Skeletal muscle tissue (tissue), 4 donors: ENCODE results near the gene GABRB2. TPM values are rescaled to one million over a fixed set of nuclear protein-coding genes. Genes with fewer than 3 reads are reported as not detected.

ENCODE experiments used
- H3K27ac ChIP-seq: one replicate; pipeline ENCODE4 v1.7.0; 2013; ENCODE audit warnings: mild to moderate bottlenecking, low read depth, low read length, inconsistent platforms
- H3K27me3 ChIP-seq, 3 donors: one replicate each; pipeline ENCODE4 v1.7.0; 2013; ENCODE audit warnings: low read length in 3 of 3; ENCODE audit not compliant: control insufficient read depth in 3 of 3, insufficient read depth in 3 of 3
- H3K36me3 ChIP-seq, 3 donors: one replicate each; pipeline ENCODE4 v1.7.0; 2013; ENCODE audit warnings: low read length in 3 of 3; ENCODE audit not compliant: control insufficient read depth in 3 of 3, insufficient read depth in 3 of 3
- H3K4me1 ChIP-seq, 3 donors: one replicate each; pipeline ENCODE4 v1.7.0; 2013; ENCODE audit warnings: low read length in 3 of 3, mild to moderate bottlenecking in 3 of 3; ENCODE audit not compliant: control insufficient read depth in 3 of 3, insufficient read depth in 3 of 3
- H3K4me3 ChIP-seq, 3 donors: one replicate each; pipeline ENCODE4 v1.7.0; 2013; ENCODE audit warnings: low read length in 3 of 3
- H3K9ac ChIP-seq, 3 donors: one replicate each; pipeline ENCODE4 v1.7.0; 2013; ENCODE audit warnings: low read length in 3 of 3, mild to moderate bottlenecking in 3 of 3, moderate library complexity in 2 of 3, low read depth in 1 of 3
- H3K9me3 ChIP-seq, 3 donors: one replicate each; pipeline ENCODE4 v1.7.0; 2013; ENCODE audit warnings: low read length in 3 of 3; ENCODE audit not compliant: control insufficient read depth in 3 of 3
- total RNA-seq: library from RNA; depleted of rRNA; stranded (reverse); fragments of >200 nt; gene quantifications from one replicate; pipeline ENCODE4 v1.2.3, GENCODE V29; 2014
- donor health status: Osteomylitis.

Gene GABRB2
- total RNA-seq, 1 donor from 2014 or later, result 1.0 TPM

DNA sequence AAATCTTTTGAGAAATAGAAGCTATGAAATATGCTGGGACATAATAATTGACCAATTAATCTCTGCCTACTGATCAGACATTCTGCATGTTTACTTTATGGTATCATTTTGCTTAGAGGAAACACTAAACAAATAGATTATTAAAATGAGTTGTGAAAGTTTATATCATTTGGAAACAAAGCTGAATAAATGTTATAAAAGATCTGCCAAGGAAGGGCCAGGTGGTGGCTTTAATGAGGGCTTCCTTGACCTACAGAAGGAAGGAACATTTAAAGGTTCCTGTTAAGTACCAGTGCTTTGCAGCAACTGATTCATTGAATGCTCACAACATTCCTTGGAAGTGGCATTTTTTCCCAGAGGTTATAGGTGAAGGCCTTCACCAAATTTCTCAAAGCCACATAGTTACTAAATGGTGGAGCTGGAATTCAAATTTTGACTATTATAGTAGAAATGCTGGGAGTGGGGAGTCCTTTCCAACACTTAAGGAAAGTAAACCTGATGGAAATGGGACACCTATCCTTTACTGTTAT is 250.7 kb downstream of the GABRB2 start:
- H3K27me3 ChIP-seq, result no peaks in the 10 kb centered on the region
- H3K4me1 ChIP-seq, result no peaks in the 10 kb centered on the region
- no peaks in the 10 kb centered on the region for H3K36me3 ChIP-seq
- no peaks in the 10 kb centered on the region for H3K9me3 ChIP-seq
- no peak overlapping the region for H3K27ac ChIP-seq
- H3K4me3 ChIP-seq, result no peak overlapping the region
- H3K9ac ChIP-seq, result no peak overlapping the region

GRCh38 chr5:161288071-161288470 is 258.5 kb downstream of the GABRB2 start:
- no peak overlapping the region for H3K27ac ChIP-seq
- H3K4me3 ChIP-seq, result no peak overlapping the region
- no peaks in the 10 kb centered on the region for H3K27me3 ChIP-seq
- no peaks in the 10 kb centered on the region for H3K36me3 ChIP-seq
- H3K4me1 ChIP-seq, result peaks cover 0 to 3% (median 0%) of the 10 kb centered on the region in 3 donors
- H3K9me3 ChIP-seq, result no peaks in the 10 kb centered on the region
- H3K9ac ChIP-seq, result no peak overlapping the region

DNA sequence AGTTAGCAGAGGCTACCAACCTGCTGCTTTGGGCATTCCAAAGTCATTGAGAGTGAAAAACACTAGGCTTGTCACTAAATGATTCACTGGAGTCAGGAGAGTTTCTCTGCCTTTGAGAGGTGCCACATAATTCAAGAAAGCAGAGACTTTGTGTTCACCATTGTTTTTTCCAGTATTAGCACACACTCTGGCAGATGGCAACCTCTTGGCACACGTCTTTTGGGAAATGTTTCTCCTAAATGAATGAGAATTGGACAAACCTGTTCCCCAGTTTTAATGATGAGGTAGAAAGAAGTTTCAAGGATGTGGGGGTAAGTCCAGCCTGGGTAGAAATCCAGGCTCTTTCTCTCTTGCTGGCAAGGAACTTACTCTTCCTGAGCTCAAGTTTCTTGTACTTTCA is 259.1 kb downstream of the GABRB2 start:
- no peak overlapping the region for H3K27ac ChIP-seq
- no peak overlapping the region for H3K4me3 ChIP-seq
- H3K36me3 ChIP-seq, result no peaks in the 10 kb centered on the region
- H3K4me1 ChIP-seq, result peaks cover 0 to 3% (median 0%) of the 10 kb centered on the region in 3 donors
- no peak overlapping the region for H3K9ac ChIP-seq
- no peaks in the 10 kb centered on the region for H3K9me3 ChIP-seq
- no peaks in the 10 kb centered on the region for H3K27me3 ChIP-seq

- H3K4me1 ChIP-seq, result peaks cover 0 to 3% (median 0%) of the 10 kb centered on the region in 3 donors
- no peak overlapping the region for H3K27ac ChIP-seq
- H3K36me3 ChIP-seq, result no peaks in the 10 kb centered on the region
- H3K4me3 ChIP-seq, result no peak overlapping the region
- H3K9ac ChIP-seq, result no peak overlapping the region
- H3K27me3 ChIP-seq, result no peaks in the 10 kb centered on the region
- no peaks in the 10 kb centered on the region for H3K9me3 ChIP-seq
These were observed 260.4 kb downstream of the GABRB2 start for GRCh38 chr5:161286066-161286655.

DNA sequence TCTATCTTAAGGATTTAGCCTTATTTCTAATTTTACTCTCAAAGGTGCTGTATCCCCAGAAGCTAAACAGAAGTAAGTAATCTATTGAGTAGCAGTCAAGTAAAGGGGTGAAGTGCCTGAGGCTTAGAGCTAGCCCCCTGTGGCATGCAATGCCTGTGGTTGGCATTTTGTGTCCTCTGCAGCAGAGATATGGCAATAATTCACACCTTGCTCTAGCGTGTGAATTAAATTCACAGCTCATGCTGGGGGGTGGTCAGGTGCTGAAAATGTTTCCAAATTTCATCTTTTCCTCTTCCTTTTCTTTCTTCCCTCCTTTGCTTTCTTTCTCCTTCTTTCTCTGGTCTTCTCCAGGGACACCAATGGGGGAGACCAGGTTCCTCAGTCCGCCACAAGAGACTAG is 262.1 kb downstream of the GABRB2 start:
- H3K36me3 ChIP-seq, result no peaks in the 10 kb centered on the region
- H3K9me3 ChIP-seq, result no peaks in the 10 kb centered on the region
- H3K4me3 ChIP-seq, result no peak overlapping the region
- H3K4me1 ChIP-seq, result peaks cover 0 to 3% (median 0%) of the 10 kb centered on the region in 3 donors
- no peaks in the 10 kb centered on the region for H3K27me3 ChIP-seq
- H3K9ac ChIP-seq, result no peak overlapping the region
- H3K27ac ChIP-seq, result no peak overlapping the region

DNA sequence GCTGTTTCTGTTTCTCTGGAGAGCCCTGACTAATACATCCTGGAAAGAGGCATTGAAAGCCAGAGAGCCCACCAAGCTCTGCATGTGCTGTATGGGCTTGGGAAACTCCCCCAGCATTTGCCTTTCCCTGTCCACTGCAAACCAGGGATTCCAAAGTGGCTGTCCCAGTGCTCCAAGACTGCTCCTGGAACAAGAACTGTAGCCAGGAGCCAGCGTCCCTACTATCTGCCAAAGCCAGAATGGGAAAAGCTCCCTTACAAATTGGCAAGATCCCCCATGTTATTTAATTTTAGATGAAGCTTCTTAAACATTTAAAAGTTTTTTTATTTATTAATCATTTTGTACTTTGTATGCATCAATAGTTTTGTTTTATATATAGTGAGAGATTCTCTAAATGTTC is 263.2 kb downstream of the GABRB2 start:
- Histone ChIP-seq H3K27ac (no peak overlapping the region), H3K9ac (no peak overlapping the region), H3K27me3 (no peaks in the 10 kb centered on the region), H3K9me3 (no peaks in the 10 kb centered on the region), H3K36me3 (no peaks in the 10 kb centered on the region), H3K4me1 (peaks cover 0 to 3% (median 0%) of the 10 kb centered on the region in 3 donors), H3K4me3 (no peak overlapping the region)

GRCh38 chr5:161278739-161279660 is 267.5 kb downstream of the GABRB2 start:
- no peaks in the 10 kb centered on the region for H3K27me3 ChIP-seq

GRCh38 chr5:161277011-161277410 is 269.5 kb downstream of the GABRB2 start:
- Histone ChIP-seq H3K27ac (no peak overlapping the region), H3K9me3 (no peaks in the 10 kb centered on the region), H3K9ac (no peak overlapping the region), H3K27me3 (no peaks in the 10 kb centered on the region), H3K4me1 (no peaks in the 10 kb centered on the region), H3K36me3 (no peaks in the 10 kb centered on the region), H3K4me3 (no peak overlapping the region)

More at GRCh38 chr5:161278739-161279660, 267.5 kb downstream of the GABRB2 start:
- Histone ChIP-seq H3K4me1 (peaks cover 0 to 3% (median 0%) of the 10 kb centered on the region in 3 donors), H3K36me3 (no peaks in the 10 kb centered on the region), H3K9ac (no peak overlapping the region), H3K4me3 (no peak overlapping the region), H3K9me3 (no peaks in the 10 kb centered on the region), H3K27ac (no peak overlapping the region)

- H3K9me3 ChIP-seq, result no peaks in the 10 kb centered on the region
- H3K9ac ChIP-seq, result no peak overlapping the region
- H3K36me3 ChIP-seq, result no peaks in the 10 kb centered on the region
- no peaks in the 10 kb centered on the region for H3K4me1 ChIP-seq
- H3K4me3 ChIP-seq, result no peak overlapping the region
- no peaks in the 10 kb centered on the region for H3K27me3 ChIP-seq
- no peak overlapping the region for H3K27ac ChIP-seq
These were observed 271.6 kb downstream of the GABRB2 start for GRCh38 chr5:161274951-161275350.

DNA sequence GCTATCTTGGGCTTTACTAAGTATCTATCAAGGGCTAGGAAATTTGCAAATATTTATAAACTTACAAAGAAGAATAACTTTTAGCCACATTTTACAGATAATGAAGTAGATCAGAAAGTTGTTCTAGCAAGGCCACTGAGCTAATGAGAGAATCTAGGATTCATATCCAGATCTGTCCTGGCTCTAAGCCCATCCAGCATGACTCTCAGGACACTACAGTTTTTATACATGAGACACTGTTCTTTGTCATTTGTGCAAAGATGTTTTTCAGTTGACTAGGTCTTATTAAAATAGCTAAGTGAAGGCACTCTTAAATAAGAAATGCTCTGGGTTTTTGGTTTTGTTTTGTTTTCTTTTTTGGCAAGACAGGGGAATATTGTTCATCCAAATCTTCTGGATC is 273.1 kb downstream of the GABRB2 start:
- no peaks in the 10 kb centered on the region for H3K4me1 ChIP-seq
- no peak overlapping the region for H3K9ac ChIP-seq
- H3K4me3 ChIP-seq, result no peak overlapping the region
- H3K9me3 ChIP-seq, result no peaks in the 10 kb centered on the region
- no peaks in the 10 kb centered on the region for H3K27me3 ChIP-seq
- no peak overlapping the region for H3K27ac ChIP-seq
- no peaks in the 10 kb centered on the region for H3K36me3 ChIP-seq
